ENCODE data around the gene CAMK4. TPM values are rescaled to one million over a fixed set of nuclear protein-coding genes. Genes with fewer than 3 reads are reported as not detected.

CAMK4 gene
- total RNA-seq, 1 donor from 2014 or later: 11.2 TPM

DNA sequence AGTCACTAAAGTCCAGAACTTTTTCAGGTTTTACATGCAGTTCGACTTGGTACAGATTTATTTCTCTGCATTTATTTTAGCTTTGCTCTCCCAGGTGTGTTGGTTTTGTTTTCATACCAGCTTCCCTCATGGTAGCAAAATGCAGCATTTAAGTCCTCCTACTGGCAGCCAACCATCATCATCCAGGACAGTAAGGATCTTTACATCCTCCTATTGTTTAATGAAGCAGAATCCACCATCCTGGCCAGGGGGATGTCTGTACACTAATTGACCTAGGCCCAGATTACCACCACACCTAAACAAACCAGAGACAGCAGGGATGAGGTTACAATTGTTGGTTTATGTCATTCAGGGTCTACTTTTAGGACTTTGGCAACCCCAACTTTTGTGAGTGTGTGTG is 22.3 kb downstream of the CAMK4 start:
- H3K27me3 Mint-ChIP-seq: peaks cover 3% of the 10 kb centered on the region
- H3K4me3 Mint-ChIP-seq: no peak overlapping the region
- DNase-seq (ENCODE audit: extremely low spot score, unreplicated experiment): no peak
- no peaks in the 10 kb centered on the region for H3K4me1 Mint-ChIP-seq (ENCODE audit: unreplicated experiment)
- no peaks in the 10 kb centered on the region for H3K9me3 Mint-ChIP-seq
- TF ChIP-seq, protein P1, sequence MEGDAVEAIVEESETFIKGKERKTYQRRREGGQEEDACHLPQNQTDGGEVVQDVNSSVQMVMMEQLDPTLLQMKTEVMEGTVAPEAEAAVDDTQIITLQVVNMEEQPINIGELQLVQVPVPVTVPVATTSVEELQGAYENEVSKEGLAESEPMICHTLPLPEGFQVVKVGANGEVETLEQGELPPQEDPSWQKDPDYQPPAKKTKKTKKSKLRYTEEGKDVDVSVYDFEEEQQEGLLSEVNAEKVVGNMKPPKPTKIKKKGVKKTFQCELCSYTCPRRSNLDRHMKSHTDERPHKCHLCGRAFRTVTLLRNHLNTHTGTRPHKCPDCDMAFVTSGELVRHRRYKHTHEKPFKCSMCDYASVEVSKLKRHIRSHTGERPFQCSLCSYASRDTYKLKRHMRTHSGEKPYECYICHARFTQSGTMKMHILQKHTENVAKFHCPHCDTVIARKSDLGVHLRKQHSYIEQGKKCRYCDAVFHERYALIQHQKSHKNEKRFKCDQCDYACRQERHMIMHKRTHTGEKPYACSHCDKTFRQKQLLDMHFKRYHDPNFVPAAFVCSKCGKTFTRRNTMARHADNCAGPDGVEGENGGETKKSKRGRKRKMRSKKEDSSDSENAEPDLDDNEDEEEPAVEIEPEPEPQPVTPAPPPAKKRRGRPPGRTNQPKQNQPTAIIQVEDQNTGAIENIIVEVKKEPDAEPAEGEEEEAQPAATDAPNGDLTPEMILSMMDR (conservative IDR thresholded peaks at IDR 0.05): no peak
- no peaks in the 10 kb centered on the region for H3K36me3 Mint-ChIP-seq
- no peak overlapping the region for H3K27ac Mint-ChIP-seq

GRCh38 chr5:111248571-111248970 is 24.4 kb downstream of the CAMK4 start:
- Mint-ChIP-seq H3K36me3 (no peaks in the 10 kb centered on the region), H3K27ac (no peak overlapping the region), H3K4me1 (ENCODE audit: unreplicated experiment) (no peaks in the 10 kb centered on the region), H3K9me3 (no peaks in the 10 kb centered on the region), H3K4me3 (no peak overlapping the region), H3K27me3 (no peaks in the 10 kb centered on the region)
- TF ChIP-seq, protein P1 (conservative IDR thresholded peaks at IDR 0.05): no peak
- no peak for DNase-seq (ENCODE audit: extremely low spot score, unreplicated experiment)

DNA sequence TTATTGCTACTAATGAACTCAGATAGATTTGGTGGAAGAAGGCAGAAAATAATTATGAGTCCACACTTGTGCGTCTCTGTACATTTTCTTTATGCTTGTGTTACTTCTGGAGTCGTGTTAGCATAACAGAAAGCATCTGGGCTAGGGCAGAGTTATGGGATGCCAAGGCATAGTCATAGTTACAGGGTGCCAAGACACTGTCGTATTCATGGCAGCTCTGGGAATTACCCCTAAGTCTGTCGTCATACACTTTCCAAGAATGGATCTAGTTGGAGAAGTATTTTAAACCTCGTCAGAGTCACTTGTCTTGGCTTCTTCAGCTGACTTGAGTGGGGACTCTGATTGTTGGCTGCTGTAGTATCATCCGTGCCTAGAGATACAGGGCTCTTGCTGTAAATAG is 27.7 kb downstream of the CAMK4 start:
- H3K36me3 Mint-ChIP-seq: no peaks in the 10 kb centered on the region
- no peak for DNase-seq (ENCODE audit: extremely low spot score, unreplicated experiment)
- TF ChIP-seq, protein P1 (conservative IDR thresholded peaks at IDR 0.05): no peak
- H3K27ac Mint-ChIP-seq: no peak overlapping the region
- no peaks in the 10 kb centered on the region for H3K9me3 Mint-ChIP-seq
- H3K4me1 Mint-ChIP-seq (ENCODE audit: unreplicated experiment): peaks cover 6% of the 10 kb centered on the region
- H3K4me3 Mint-ChIP-seq: no peak overlapping the region
- no peaks in the 10 kb centered on the region for H3K27me3 Mint-ChIP-seq

- H3K9me3 Mint-ChIP-seq: no peaks in the 10 kb centered on the region
- TF ChIP-seq, protein P1 (conservative IDR thresholded peaks at IDR 0.05): no peak
- no peaks in the 10 kb centered on the region for H3K36me3 Mint-ChIP-seq
- H3K4me1 Mint-ChIP-seq (ENCODE audit: unreplicated experiment): peaks cover 6% of the 10 kb centered on the region
- no peak overlapping the region for H3K27ac Mint-ChIP-seq
- no peak for DNase-seq (ENCODE audit: extremely low spot score, unreplicated experiment)
- H3K27me3 Mint-ChIP-seq: no peaks in the 10 kb centered on the region
- no peak overlapping the region for H3K4me3 Mint-ChIP-seq
Observed at GRCh38 chr5:111252799-111253545, 28.8 kb downstream of the CAMK4 start.

- Mint-ChIP-seq H3K27me3 (no peaks in the 10 kb centered on the region), H3K4me1 (ENCODE audit: unreplicated experiment) (peaks cover 6% of the 10 kb centered on the region), H3K4me3 (no peak overlapping the region), H3K36me3 (no peaks in the 10 kb centered on the region), H3K9me3 (no peaks in the 10 kb centered on the region), H3K27ac (no peak overlapping the region)
- TF ChIP-seq, protein P1 (conservative IDR thresholded peaks at IDR 0.05): no peak
- DNase-seq (ENCODE audit: extremely low spot score, unreplicated experiment): no peak
Observed at GRCh38 chr5:111254613-111255012, 30.4 kb downstream of the CAMK4 start.

All from type B pancreatic cell (in vitro differentiated cells).